ENCODE data around the gene TMEM132E. TPM values are rescaled to one million over a fixed set of nuclear protein-coding genes. Genes with fewer than 3 reads are reported as not detected.

Gene TMEM132E
- total RNA-seq, 3 donors from 2014 or later (not counting 1 experiment from before 2014, with no cell fraction given): 0.05 to 0.08 TPM; not detected in 1

DNA sequence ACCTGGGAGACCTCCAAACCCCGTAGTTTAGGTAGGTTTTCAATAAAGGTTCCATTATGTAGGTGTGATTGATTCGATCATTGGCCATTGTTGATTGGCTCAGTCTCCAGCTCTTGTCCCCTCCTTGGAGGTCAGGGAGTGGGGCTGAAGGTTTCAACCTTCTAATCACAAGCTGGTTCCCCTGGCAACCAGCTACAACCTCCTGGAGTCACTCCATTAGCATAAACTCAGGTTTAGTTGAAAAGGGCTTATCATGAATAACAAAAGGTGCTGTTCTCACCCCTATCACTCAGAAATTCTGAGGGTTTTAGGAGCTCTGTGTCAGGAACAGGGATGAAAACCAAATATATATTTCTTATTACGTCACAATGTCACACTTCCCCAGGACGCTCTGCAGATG lies 28.5 kb downstream of the TMEM132E start:
- intact Hi-C loops (cut with micrococcal nuclease): no loop called here
- Mint-ChIP-seq H3K4me3 (no peak overlapping the region), H3K27me3 (ENCODE audit: low read depth in 2 of 2) (peaks cover 30 to 35% of the 10 kb centered on the region in 2 donors), H3K36me3 (no peaks in the 10 kb centered on the region), H3K9me3 (no peaks in the 10 kb centered on the region), H3K4me1 (peaks cover 0 to 5% of the 10 kb centered on the region in 2 donors), H3K27ac (no peak overlapping the region)
- 62% methylated on average over 4 of the region's 4 CpGs for WGBS (ENCODE audit: insufficient coverage)
- DNase-seq: no peak
- H3K4me3 ChIP-seq (ENCODE audit: low read length): no peak overlapping the region
- H3K9me3 ChIP-seq (ENCODE audit: control insufficient read depth, insufficient read depth, low read length): peaks cover 2% of the 10 kb centered on the region
- TF ChIP-seq, protein P1, sequence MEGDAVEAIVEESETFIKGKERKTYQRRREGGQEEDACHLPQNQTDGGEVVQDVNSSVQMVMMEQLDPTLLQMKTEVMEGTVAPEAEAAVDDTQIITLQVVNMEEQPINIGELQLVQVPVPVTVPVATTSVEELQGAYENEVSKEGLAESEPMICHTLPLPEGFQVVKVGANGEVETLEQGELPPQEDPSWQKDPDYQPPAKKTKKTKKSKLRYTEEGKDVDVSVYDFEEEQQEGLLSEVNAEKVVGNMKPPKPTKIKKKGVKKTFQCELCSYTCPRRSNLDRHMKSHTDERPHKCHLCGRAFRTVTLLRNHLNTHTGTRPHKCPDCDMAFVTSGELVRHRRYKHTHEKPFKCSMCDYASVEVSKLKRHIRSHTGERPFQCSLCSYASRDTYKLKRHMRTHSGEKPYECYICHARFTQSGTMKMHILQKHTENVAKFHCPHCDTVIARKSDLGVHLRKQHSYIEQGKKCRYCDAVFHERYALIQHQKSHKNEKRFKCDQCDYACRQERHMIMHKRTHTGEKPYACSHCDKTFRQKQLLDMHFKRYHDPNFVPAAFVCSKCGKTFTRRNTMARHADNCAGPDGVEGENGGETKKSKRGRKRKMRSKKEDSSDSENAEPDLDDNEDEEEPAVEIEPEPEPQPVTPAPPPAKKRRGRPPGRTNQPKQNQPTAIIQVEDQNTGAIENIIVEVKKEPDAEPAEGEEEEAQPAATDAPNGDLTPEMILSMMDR (IDR thresholded peaks at IDR 0.05): no peak
- ATAC-seq: no peak
- H3K4me1 ChIP-seq (ENCODE audit: control insufficient read depth, insufficient read depth, low read length): no peaks in the 10 kb centered on the region
- no peak overlapping the region for H3K27ac ChIP-seq (ENCODE audit: low read length)
- H3K36me3 ChIP-seq (ENCODE audit: control insufficient read depth, insufficient read depth, low read length): no peaks in the 10 kb centered on the region
- H3K27me3 ChIP-seq (ENCODE audit: control insufficient read depth, insufficient read depth, low read length): peaks cover 2% of the 10 kb centered on the region

DNA sequence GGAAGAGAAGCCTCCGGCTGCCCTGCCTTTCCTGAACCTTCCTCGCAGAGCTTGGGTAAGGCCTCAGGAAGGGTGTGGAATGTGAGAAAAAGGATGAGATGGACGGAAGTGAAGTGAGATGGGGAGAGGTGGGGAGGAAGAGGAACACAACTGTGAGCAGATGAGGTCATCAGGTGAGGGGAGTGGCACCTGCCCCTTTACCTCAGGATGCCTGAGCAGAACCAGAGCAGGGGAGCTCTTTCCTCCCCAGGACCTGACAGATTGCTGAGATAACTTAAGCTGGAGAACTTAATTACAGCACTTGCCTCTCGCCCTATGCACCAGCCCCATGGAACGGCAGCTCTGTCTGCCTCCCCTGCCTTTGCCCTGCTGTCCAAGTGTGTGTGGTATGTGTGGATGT lies 29.8 kb downstream of the TMEM132E start:
- Mint-ChIP-seq H3K4me1 (peaks cover 0 to 5% of the 10 kb centered on the region in 2 donors), H3K27ac (no peak overlapping the region)
- H3K27me3 ChIP-seq (ENCODE audit: control insufficient read depth, insufficient read depth, low read length): peaks cover 2% of the 10 kb centered on the region

DNA sequence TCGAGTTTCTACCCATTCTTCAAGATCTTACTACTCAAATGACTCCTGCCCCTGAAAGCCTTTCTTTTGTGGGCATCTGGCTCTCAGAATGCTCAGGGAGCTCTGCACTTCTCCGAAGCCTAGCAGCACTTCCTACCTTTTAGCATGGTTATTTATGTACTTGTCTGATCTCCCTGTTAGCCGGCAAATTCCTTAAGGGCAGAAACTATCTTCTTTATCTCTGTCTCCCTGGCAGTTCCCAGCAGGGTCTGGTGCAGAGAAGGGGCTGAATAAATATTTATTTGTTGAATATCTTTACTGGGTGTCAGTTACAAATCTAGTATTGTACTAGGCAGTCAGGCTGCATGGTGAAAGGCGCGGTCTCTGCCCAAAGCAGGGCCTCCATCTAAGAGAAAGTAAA lies 30.7 kb downstream of the TMEM132E start:
- 59% methylated on average over 5 of the region's 5 CpGs for WGBS (ENCODE audit: insufficient coverage)
- H3K27ac Mint-ChIP-seq: no peak overlapping the region
- no peaks in the 10 kb centered on the region for H3K4me1 ChIP-seq (ENCODE audit: control insufficient read depth, insufficient read depth, low read length)
- DNase-seq (no peak), ATAC-seq (no peak)
- intact Hi-C loops (cut with micrococcal nuclease): no loop called here
- no peaks in the 10 kb centered on the region for H3K36me3 Mint-ChIP-seq
- H3K4me3 ChIP-seq (ENCODE audit: low read length): no peak overlapping the region
- H3K27me3 ChIP-seq (ENCODE audit: control insufficient read depth, insufficient read depth, low read length): peaks cover 2% of the 10 kb centered on the region
- H3K9me3 ChIP-seq (ENCODE audit: control insufficient read depth, insufficient read depth, low read length): peaks cover 2% of the 10 kb centered on the region
- no peak overlapping the region for H3K27ac ChIP-seq (ENCODE audit: low read length)
- TF ChIP-seq, protein P1 (IDR thresholded peaks at IDR 0.05): no peak
- H3K9me3 Mint-ChIP-seq: no peaks in the 10 kb centered on the region
- peaks cover 0 to 5% of the 10 kb centered on the region in 2 donors for H3K4me1 Mint-ChIP-seq
- no peaks in the 10 kb centered on the region for H3K36me3 ChIP-seq (ENCODE audit: control insufficient read depth, insufficient read depth, low read length)
- H3K27me3 Mint-ChIP-seq (ENCODE audit: low read depth in 2 of 2): peaks cover 28 to 44% of the 10 kb centered on the region in 2 donors
- H3K4me3 Mint-ChIP-seq: no peak overlapping the region

More for the DNA sequence above, 29.8 kb downstream of the TMEM132E start:
- H3K36me3 ChIP-seq (ENCODE audit: control insufficient read depth, insufficient read depth, low read length): no peaks in the 10 kb centered on the region
- no peaks in the 10 kb centered on the region for H3K9me3 Mint-ChIP-seq
- WGBS (ENCODE audit: insufficient coverage): 38% methylated on average over 5 of the region's 5 CpGs
- TF ChIP-seq, protein P1 (IDR thresholded peaks at IDR 0.05): no peak
- no peak overlapping the region for H3K4me3 ChIP-seq (ENCODE audit: low read length)
- DNase-seq: no peak
- H3K36me3 Mint-ChIP-seq: no peaks in the 10 kb centered on the region
- H3K27me3 Mint-ChIP-seq (ENCODE audit: low read depth in 2 of 2): peaks cover 27 to 44% of the 10 kb centered on the region in 2 donors
- H3K4me3 Mint-ChIP-seq: no peak overlapping the region
- ATAC-seq: no peak
- no peaks in the 10 kb centered on the region for H3K4me1 ChIP-seq (ENCODE audit: control insufficient read depth, insufficient read depth, low read length)
- peaks cover 2% of the 10 kb centered on the region for H3K9me3 ChIP-seq (ENCODE audit: control insufficient read depth, insufficient read depth, low read length)
- no peak overlapping the region for H3K27ac ChIP-seq (ENCODE audit: low read length)
- intact Hi-C loops (cut with micrococcal nuclease): no loop called here

DNA sequence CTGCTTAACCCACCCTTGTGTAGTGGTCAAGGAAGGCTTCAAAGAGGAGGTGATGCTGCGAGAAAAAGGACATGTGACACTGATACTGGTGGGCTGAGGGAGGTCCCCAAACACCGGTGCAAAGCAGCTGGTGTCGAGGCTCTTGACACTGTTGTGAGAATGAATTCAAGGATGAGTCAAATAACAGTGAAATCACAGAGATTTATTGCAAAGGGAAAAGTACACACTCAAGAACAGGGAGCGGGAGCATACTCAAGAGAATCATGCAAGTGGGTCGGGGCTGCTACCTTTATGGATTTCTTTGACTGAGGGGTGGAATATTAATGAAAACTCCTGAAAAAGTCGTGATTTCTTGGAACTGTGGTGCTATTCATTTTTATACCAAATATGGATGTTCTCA lies 31.1 kb downstream of the TMEM132E start:
- Histone ChIP-seq H3K27ac (ENCODE audit: low read length) (no peak overlapping the region), H3K36me3 (ENCODE audit: control insufficient read depth, insufficient read depth, low read length) (no peaks in the 10 kb centered on the region), H3K9me3 (ENCODE audit: control insufficient read depth, insufficient read depth, low read length) (peaks cover 2% of the 10 kb centered on the region), H3K4me1 (ENCODE audit: control insufficient read depth, insufficient read depth, low read length) (no peaks in the 10 kb centered on the region), H3K27me3 (ENCODE audit: control insufficient read depth, insufficient read depth, low read length) (peaks cover 2% of the 10 kb centered on the region), H3K4me3 (ENCODE audit: low read length) (no peak overlapping the region)
- WGBS (ENCODE audit: insufficient coverage): 68% methylated on average over 6 of the region's 6 CpGs
- intact Hi-C loops (cut with micrococcal nuclease): no loop called here
- H3K36me3 Mint-ChIP-seq: no peaks in the 10 kb centered on the region
- no peak overlapping the region for H3K4me3 Mint-ChIP-seq
- TF ChIP-seq, protein P1 (IDR thresholded peaks at IDR 0.05): no peak
- peaks cover 28 to 44% of the 10 kb centered on the region in 2 donors for H3K27me3 Mint-ChIP-seq (ENCODE audit: low read depth in 2 of 2)
- no peaks in the 10 kb centered on the region for H3K9me3 Mint-ChIP-seq
- ATAC-seq (no peak), DNase-seq (no peak)
- H3K27ac Mint-ChIP-seq: no peak overlapping the region
- peaks cover 0 to 5% of the 10 kb centered on the region in 2 donors for H3K4me1 Mint-ChIP-seq
